ENCODE measurements around the gene PRR16.
A peak's percentile ranks its signal among the peaks of the same experiment; 100 is the strongest.

GRCh38 chr5:120442694-120443093, 21.4 kb upstream of the PRR16 start:
- TF ChIP-seq GLIS3 (CRISPR knock-in tag; IDR thresholded peaks at IDR 0.05) (no peak), ZNF565 (CRISPR knock-in tag; conservative IDR thresholded peaks at IDR 0.05; ENCODE audit: low read depth) (no peak), ESRRG (CRISPR knock-in tag; IDR thresholded peaks at IDR 0.05) (no peak), PATZ1 (CRISPR knock-in tag; IDR thresholded peaks at IDR 0.05; ENCODE audit: borderline replicate concordance) (no peak), ISL1 (CRISPR knock-in tag; IDR thresholded peaks at IDR 0.05) (peak; percentile 86), CREB5 (CRISPR knock-in tag; IDR thresholded peaks at IDR 0.05; ENCODE audit: low read depth) (no peak), ZC3H10 (CRISPR knock-in tag; IDR thresholded peaks at IDR 0.05) (no peak), RARB (CRISPR knock-in tag; IDR thresholded peaks at IDR 0.05) (no peak), BACH2 (CRISPR knock-in tag; IDR thresholded peaks at IDR 0.05; ENCODE audit: borderline replicate concordance) (no peak)
